GM12891 (cell line): ENCODE results near the gene ABCA13.

Experiments
- PAX5 ChIP-seq: IDR thresholded peaks from 2 replicates; pipeline ENCODE4 v1.6.1; 2011; ENCODE audit warnings: low read length, moderate library complexity, mild to moderate bottlenecking; ENCODE audit not compliant: insufficient read depth, severe bottlenecking
- POLR2A ChIP-seq: IDR thresholded peaks from 2 replicates; pipeline ENCODE4 v1.6.1; 2011; ENCODE audit warnings: low read depth, low read length, control low read depth
- POLR2AphosphoS5 ChIP-seq: IDR thresholded peaks from 2 replicates; pipeline ENCODE4 v1.6.1; 2011; ENCODE audit warnings: low read depth, low read length, control low read depth
- POU2F2 ChIP-seq: IDR thresholded peaks from 2 replicates; pipeline ENCODE4 v1.6.1; 2011; ENCODE audit warnings: low read depth, mild to moderate bottlenecking, control low read depth, low read length, moderate library complexity
- SPI1 ChIP-seq: IDR thresholded peaks from 2 replicates; pipeline ENCODE4 v1.6.1; 2011; ENCODE audit warnings: low read depth, low read length, control low read depth
- TAF1 ChIP-seq: IDR thresholded peaks from 2 replicates; pipeline ENCODE4 v1.6.1; 2011; ENCODE audit warnings: low read depth, low read length, control low read depth

- TF ChIP-seq POLR2AphosphoS5 = no peak
- TF ChIP-seq POLR2A = no peak
- TF ChIP-seq POU2F2 = no peak
- TF ChIP-seq TAF1 = no peak
- TF ChIP-seq SPI1 = no peak
- TF ChIP-seq PAX5 = no peak
Measured at GRCh38 chr7:48279420-48279819, 108.2 kb downstream of the ABCA13 start.
